Type B pancreatic cell (in vitro differentiated cells): ENCODE results near the gene ULK4. TPM values are rescaled to one million over a fixed set of nuclear protein-coding genes. Genes with fewer than 3 reads are reported as not detected.
"Not testable (repeated sequence)": the region's sequence is repeated elsewhere in the genome, so short reads cannot be mapped to it uniquely, and the experiment has no call there.

ENCODE experiments used
- DNase-seq: peaks from one replicate; pipeline ENCODE4 v3.0.0; 2021; ENCODE audit warnings: mixed read lengths; ENCODE audit not compliant: unreplicated experiment; ENCODE audit errors: extremely low spot score
- H3K27ac Mint-ChIP-seq: 2 replicates; pipeline ENCODE4 v1.8.0; 2021; ENCODE audit warnings: mild to moderate bottlenecking, mixed read lengths
- H3K27me3 Mint-ChIP-seq: 2 replicates; pipeline ENCODE4 v1.8.0; 2021; ENCODE audit warnings: mixed read lengths
- H3K36me3 Mint-ChIP-seq: 2 replicates; pipeline ENCODE4 v1.8.0; 2021; ENCODE audit warnings: mixed read lengths
- H3K4me1 Mint-ChIP-seq: one replicate; pipeline ENCODE4 v1.8.0; 2021; ENCODE audit warnings: mixed read lengths; ENCODE audit not compliant: unreplicated experiment
- H3K4me3 Mint-ChIP-seq: 2 replicates; pipeline ENCODE4 v1.8.0; 2021; ENCODE audit warnings: mild to moderate bottlenecking, mixed read lengths
- H3K9me3 Mint-ChIP-seq: 2 replicates; pipeline ENCODE4 v1.8.0; 2021; ENCODE audit warnings: mixed read lengths
- total RNA-seq: library from RNA; stranded (reverse); gene quantifications from 2 replicates; pipeline ENCODE4 v1.2.1, GENCODE V29; 2021; ENCODE audit warnings: low replicate concordance
- TF ChIP-seq, protein P1 (sequence below): fragments of 200-600 bp; sonication (generic); conservative IDR thresholded peaks from 2 replicates; pipeline ENCODE4 v1.5.0; 2021; ENCODE audit warnings: antibody characterized with exemption, mild to moderate bottlenecking

ULK4 gene
- total RNA-seq, 1 donor from 2014 or later: 10.7 TPM

DNA sequence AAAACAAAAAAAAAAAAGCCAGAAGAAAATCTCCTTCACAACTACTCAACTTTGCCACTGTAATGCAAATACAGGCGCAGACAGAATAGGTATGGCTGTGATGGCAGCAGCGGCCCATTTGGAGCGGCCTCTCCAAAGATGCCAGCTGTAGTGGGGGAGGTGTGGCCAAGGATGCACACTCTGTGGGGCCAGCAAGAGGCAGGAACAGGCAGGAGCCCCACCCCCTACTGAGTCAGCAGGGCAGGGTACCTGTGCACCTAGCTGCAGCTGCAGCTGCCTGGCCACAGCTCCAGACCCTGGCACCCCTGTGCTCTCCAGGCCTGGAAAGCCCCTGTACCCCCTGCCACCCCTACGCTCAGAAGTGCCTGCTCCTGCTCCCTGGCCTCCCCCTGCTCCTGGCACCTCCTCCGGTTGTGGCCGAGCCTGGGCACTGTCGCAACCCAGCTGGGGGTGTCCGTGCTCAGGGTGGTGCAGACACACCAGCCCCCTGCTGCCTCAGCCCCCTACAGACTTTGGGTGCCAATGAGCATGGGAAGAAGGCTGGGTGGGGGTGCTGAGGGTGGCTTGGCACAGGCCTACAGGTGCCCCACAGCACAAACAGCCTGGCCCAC, 312.7 kb downstream of the ULK4 start:
- Mint-ChIP-seq H3K36me3 (peaks cover 8% of the 10 kb centered on the region), H3K4me1 (no peaks in the 10 kb centered on the region), H3K27ac (no peak overlapping the region), H3K9me3 (no peaks in the 10 kb centered on the region), H3K27me3 (no peaks in the 10 kb centered on the region), H3K4me3 (no peak overlapping the region)
- no peak for DNase-seq
- TF ChIP-seq, protein P1, sequence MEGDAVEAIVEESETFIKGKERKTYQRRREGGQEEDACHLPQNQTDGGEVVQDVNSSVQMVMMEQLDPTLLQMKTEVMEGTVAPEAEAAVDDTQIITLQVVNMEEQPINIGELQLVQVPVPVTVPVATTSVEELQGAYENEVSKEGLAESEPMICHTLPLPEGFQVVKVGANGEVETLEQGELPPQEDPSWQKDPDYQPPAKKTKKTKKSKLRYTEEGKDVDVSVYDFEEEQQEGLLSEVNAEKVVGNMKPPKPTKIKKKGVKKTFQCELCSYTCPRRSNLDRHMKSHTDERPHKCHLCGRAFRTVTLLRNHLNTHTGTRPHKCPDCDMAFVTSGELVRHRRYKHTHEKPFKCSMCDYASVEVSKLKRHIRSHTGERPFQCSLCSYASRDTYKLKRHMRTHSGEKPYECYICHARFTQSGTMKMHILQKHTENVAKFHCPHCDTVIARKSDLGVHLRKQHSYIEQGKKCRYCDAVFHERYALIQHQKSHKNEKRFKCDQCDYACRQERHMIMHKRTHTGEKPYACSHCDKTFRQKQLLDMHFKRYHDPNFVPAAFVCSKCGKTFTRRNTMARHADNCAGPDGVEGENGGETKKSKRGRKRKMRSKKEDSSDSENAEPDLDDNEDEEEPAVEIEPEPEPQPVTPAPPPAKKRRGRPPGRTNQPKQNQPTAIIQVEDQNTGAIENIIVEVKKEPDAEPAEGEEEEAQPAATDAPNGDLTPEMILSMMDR: no peak

DNA sequence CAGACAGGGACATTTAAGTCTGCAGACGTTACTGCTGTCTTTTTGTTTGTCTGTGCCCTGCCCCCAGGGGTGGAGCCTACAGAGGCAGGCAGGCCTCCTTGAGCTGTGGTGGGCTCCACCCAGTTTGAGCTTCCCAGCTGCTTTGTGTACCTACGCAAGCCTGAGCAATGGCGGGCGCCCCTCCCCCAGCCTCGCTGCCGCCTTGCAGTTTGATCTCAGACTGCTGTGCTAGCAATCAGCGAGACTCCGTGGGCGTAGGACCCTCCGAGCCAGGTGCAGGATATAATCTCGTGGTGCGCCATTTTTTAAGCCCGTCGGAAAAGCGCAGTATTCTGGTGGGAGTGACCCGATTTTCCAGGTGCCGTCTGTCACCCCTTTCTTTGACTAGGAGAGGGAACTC, 314.2 kb downstream of the ULK4 start:
- DNase-seq, H3K27me3 Mint-ChIP-seq, H3K4me3 Mint-ChIP-seq, H3K4me1 Mint-ChIP-seq, H3K9me3 Mint-ChIP-seq, H3K36me3 Mint-ChIP-seq, H3K27ac Mint-ChIP-seq: not testable (repeated sequence)

DNA sequence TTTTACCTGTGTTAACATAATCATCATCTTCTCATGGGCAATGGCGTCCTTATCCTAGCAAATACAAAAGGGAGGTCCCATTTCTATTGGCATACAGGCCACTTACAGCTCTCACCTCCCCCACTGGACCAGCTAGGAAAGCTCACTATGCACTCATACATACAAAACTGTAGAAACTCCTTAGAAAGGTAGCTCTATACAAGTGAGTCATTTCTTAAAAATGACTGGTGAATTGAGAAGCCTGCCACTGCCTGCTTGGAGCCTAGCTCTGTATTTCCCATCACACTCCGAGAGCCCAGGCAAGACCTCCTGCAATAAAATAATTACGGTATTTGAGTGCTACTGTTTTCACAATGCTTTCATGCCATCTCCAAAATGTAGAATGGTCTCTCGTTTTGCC, 321.8 kb downstream of the ULK4 start:
- Mint-ChIP-seq H3K27me3 (no peaks in the 10 kb centered on the region), H3K9me3 (no peaks in the 10 kb centered on the region), H3K4me1 (no peaks in the 10 kb centered on the region), H3K36me3 (no peaks in the 10 kb centered on the region), H3K27ac (no peak overlapping the region), H3K4me3 (no peak overlapping the region)
- DNase-seq: no peak
- TF ChIP-seq, protein P1: no peak

DNA sequence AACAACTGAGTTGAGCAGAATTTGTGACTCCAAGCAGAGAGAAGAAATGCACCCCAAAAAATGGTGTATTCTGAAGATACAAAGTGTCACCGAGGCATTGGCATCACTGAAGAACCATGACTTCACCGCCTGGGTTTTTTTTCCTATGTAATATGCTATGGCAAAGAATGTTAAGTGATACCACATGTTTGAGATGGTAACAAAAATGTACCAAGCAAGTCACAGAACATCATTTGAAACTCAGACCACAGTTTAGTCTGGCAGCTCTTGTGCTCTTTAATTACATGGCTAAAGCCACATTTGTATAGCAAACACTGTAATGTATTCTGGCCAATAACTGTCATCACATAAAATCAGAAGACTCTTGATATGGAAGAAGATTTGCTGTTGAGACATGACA, 323.5 kb downstream of the ULK4 start:
- no peak overlapping the region for H3K27ac Mint-ChIP-seq
- H3K27me3 Mint-ChIP-seq: no peaks in the 10 kb centered on the region
- no peaks in the 10 kb centered on the region for H3K36me3 Mint-ChIP-seq
- no peaks in the 10 kb centered on the region for H3K9me3 Mint-ChIP-seq
- DNase-seq: no peak
- TF ChIP-seq, protein P1: no peak
- H3K4me3 Mint-ChIP-seq: no peak overlapping the region
- no peaks in the 10 kb centered on the region for H3K4me1 Mint-ChIP-seq

DNA sequence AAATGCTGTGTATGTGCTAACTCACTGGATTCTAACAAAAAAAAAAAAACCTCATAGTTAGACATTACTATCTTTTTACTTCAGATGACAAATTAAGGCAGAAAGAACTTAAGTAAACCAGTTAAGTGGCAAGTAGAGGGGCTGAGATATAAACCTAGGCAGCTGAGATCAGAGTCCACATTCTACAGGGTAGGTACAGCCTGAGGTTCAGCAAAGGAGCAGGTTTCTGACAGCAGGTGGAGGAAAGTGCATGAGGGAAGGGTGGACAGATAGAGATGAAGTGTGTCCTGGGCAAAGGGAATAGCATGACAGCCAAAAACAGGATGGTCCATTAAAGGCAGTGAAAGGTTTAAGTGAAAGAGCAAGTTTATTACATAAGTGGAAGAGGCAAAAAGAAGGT, 329.2 kb downstream of the ULK4 start:
- no peak overlapping the region for H3K4me3 Mint-ChIP-seq
- H3K36me3 Mint-ChIP-seq: no peaks in the 10 kb centered on the region
- TF ChIP-seq, protein P1: no peak
- H3K27ac Mint-ChIP-seq: peak overlapping the region; percentile 9
- H3K27me3 Mint-ChIP-seq: no peaks in the 10 kb centered on the region
- DNase-seq: no peak
- peaks cover under 1% of the 10 kb centered on the region for H3K9me3 Mint-ChIP-seq
- no peaks in the 10 kb centered on the region for H3K4me1 Mint-ChIP-seq

DNA sequence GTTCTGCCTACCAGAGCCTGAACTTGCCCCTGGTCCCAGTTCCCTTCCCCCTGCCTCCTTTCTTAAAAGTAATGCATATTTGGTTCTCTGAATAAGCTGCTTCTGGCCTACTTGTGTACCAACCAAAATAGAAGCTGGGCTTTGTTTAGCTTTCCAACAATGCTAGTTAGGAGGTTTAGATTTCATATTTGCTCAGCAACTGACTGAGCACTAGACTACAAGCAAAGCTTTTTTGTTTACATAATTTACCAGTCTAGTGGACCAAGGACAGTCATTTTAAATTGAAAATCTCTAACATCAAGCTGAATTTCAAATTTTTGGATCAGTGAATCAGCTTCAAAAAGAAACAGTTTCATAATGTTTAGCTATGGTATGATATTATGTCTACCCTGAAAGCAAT, 331.2 kb downstream of the ULK4 start:
- Mint-ChIP-seq H3K27me3 (no peaks in the 10 kb centered on the region), H3K4me3 (no peak overlapping the region), H3K9me3 (peaks cover 5% of the 10 kb centered on the region), H3K36me3 (peaks cover 4% of the 10 kb centered on the region), H3K27ac (no peak overlapping the region), H3K4me1 (no peaks in the 10 kb centered on the region)
- TF ChIP-seq, protein P1: no peak
- no peak for DNase-seq
